ENCODE results near the gene TRIM75. TPM values are rescaled to one million over a fixed set of nuclear protein-coding genes. Genes with fewer than 3 reads are reported as not detected.

The TRIM75 gene
- total RNA-seq, 1 experiment from 2014 or later: not detected

GRCh38 chr4:165031436-165032211, 22.0 kb upstream of the TRIM75 start, which contains the start of gene TRIM60:
Gene TRIM60 (plus strand): TSS chr4:165031999. CDS start chr4:165040073, 8,074 bp downstream.
- H4K20me1 ChIP-seq (ENCODE audit: insufficient read depth): no peaks in the 10 kb centered on the region
- no peak for DNase-seq
- H3K79me2 ChIP-seq (ENCODE audit: low read depth): no peaks in the 10 kb centered on the region
- H3K36me3 ChIP-seq (ENCODE audit: low read depth): no peaks in the 10 kb centered on the region
- H3K4me2 ChIP-seq: no peak within 1 kb of the TSS
- no peaks in the 10 kb centered on the region for H3K27me3 ChIP-seq (ENCODE audit: insufficient read depth, low read depth)
- intact Hi-C loops (cut with micrococcal nuclease; ENCODE audit: unreplicated experiment): no loop called here
- H3K9me2 ChIP-seq (ENCODE audit: insufficient read depth): no peaks in the 10 kb centered on the region
- ChIA-PET POLR2A (ENCODE audit: unreplicated experiment) (no interaction called here), CTCF (no interaction called here)
- no peak within 1 kb of the TSS for H2AFZ ChIP-seq
- no peak within 1 kb of the TSS for H3K27ac ChIP-seq
- H3F3A ChIP-seq (ENCODE audit: insufficient read depth, low read depth): no peaks in the 10 kb centered on the region
- H3K9me3 ChIP-seq (ENCODE audit: insufficient read depth, low read depth): no peaks in the 10 kb centered on the region
- H3K4me3 ChIP-seq: no peak within 1 kb of the TSS
- H3K4me1 ChIP-seq (replicated peaks; ENCODE audit: insufficient read depth): no peaks in the 10 kb centered on the region
- BruUV-seq (replicated peaks): no TSS peak
- TF ChIP-seq EZH2 (IDR thresholded peaks at IDR 0.05; ENCODE audit: low read depth): no peak
- no peak for TF ChIP-seq CTCF (conservative IDR thresholded peaks at IDR 0.05)

- DNase-seq: no peak
- no TSS peak for BruUV-seq (replicated peaks)
Observed at GRCh38 chr4:165048170-165048569, 5.5 kb upstream of the TRIM75 start.

GRCh38 chr4:165052627-165053026, 1.0 kb upstream of the TRIM75 start:
- no peaks in the 10 kb centered on the region for H3K27me3 ChIP-seq (ENCODE audit: insufficient read depth, low read depth)
- CTCF ChIA-PET: no interaction called here
- H4K20me1 ChIP-seq (ENCODE audit: insufficient read depth): no peaks in the 10 kb centered on the region
- TF ChIP-seq CTCF (conservative IDR thresholded peaks at IDR 0.05) (no peak), EZH2 (IDR thresholded peaks at IDR 0.05; ENCODE audit: low read depth) (no peak)
- no peaks in the 10 kb centered on the region for H3K4me1 ChIP-seq (replicated peaks; ENCODE audit: insufficient read depth)
- H2AFZ ChIP-seq: no peak overlapping the region
- H3K27ac ChIP-seq: no peak overlapping the region
- no peaks in the 10 kb centered on the region for H3F3A ChIP-seq (ENCODE audit: insufficient read depth, low read depth)
- H3K9me3 ChIP-seq (ENCODE audit: insufficient read depth, low read depth): no peaks in the 10 kb centered on the region
- H3K4me3 ChIP-seq: no peak overlapping the region
- BruUV-seq (replicated peaks): no TSS peak
- no peak overlapping the region for H3K4me2 ChIP-seq
- H3K79me2 ChIP-seq (ENCODE audit: low read depth): no peaks in the 10 kb centered on the region
- no peaks in the 10 kb centered on the region for H3K9me2 ChIP-seq (ENCODE audit: insufficient read depth)
- no peak for DNase-seq
- H3K36me3 ChIP-seq (ENCODE audit: low read depth): no peaks in the 10 kb centered on the region
- POLR2A ChIA-PET (ENCODE audit: unreplicated experiment): no interaction called here
- intact Hi-C loops (cut with micrococcal nuclease; ENCODE audit: unreplicated experiment): no loop called here

More at GRCh38 chr4:165048170-165048569, 5.5 kb upstream of the TRIM75 start:
- Histone ChIP-seq H3F3A (ENCODE audit: insufficient read depth, low read depth) (no peaks in the 10 kb centered on the region), H3K36me3 (ENCODE audit: low read depth) (no peaks in the 10 kb centered on the region), H2AFZ (no peak overlapping the region), H3K4me3 (no peak overlapping the region), H3K4me2 (no peak overlapping the region), H3K27ac (no peak overlapping the region), H3K9me3 (ENCODE audit: insufficient read depth, low read depth) (no peaks in the 10 kb centered on the region), H4K20me1 (ENCODE audit: insufficient read depth) (no peaks in the 10 kb centered on the region), H3K9me2 (ENCODE audit: insufficient read depth) (no peaks in the 10 kb centered on the region), H3K4me1 (replicated peaks; ENCODE audit: insufficient read depth) (no peaks in the 10 kb centered on the region), H3K79me2 (ENCODE audit: low read depth) (no peaks in the 10 kb centered on the region), H3K27me3 (ENCODE audit: insufficient read depth, low read depth) (no peaks in the 10 kb centered on the region)
- CTCF ChIA-PET: no interaction called here
- TF ChIP-seq EZH2 (IDR thresholded peaks at IDR 0.05; ENCODE audit: low read depth) (no peak), CTCF (conservative IDR thresholded peaks at IDR 0.05) (no peak)
- intact Hi-C loops (cut with micrococcal nuclease; ENCODE audit: unreplicated experiment): no loop called here
- POLR2A ChIA-PET (ENCODE audit: unreplicated experiment): no interaction called here
